A673 (cell line): ENCODE measurements around the gene IL1B.

ENCODE experiments used
- EZH2 ChIP-seq: fragments of 200-600 bp; sonication (generic); IDR thresholded peaks from 2 replicates; pipeline ENCODE4 v1.6.1; 2017; ENCODE audit warnings: borderline replicate concordance, low read depth, mild to moderate bottlenecking, mixed read lengths, antibody characterized with exemption, low read length; ENCODE audit not compliant: poor library complexity, severe bottlenecking
- TF ChIP-seq, protein P1 (sequence below): fragments of 300-800, 200-600 bp; sonication (generic); conservative IDR thresholded peaks from 2 replicates; pipeline ENCODE4 v1.5.1; 2017; ENCODE audit warnings: low read depth, mild to moderate bottlenecking, antibody characterized with exemption, low read length, moderate library complexity, mixed read lengths

- TF ChIP-seq EZH2, result no peak
- TF ChIP-seq, protein P1, sequence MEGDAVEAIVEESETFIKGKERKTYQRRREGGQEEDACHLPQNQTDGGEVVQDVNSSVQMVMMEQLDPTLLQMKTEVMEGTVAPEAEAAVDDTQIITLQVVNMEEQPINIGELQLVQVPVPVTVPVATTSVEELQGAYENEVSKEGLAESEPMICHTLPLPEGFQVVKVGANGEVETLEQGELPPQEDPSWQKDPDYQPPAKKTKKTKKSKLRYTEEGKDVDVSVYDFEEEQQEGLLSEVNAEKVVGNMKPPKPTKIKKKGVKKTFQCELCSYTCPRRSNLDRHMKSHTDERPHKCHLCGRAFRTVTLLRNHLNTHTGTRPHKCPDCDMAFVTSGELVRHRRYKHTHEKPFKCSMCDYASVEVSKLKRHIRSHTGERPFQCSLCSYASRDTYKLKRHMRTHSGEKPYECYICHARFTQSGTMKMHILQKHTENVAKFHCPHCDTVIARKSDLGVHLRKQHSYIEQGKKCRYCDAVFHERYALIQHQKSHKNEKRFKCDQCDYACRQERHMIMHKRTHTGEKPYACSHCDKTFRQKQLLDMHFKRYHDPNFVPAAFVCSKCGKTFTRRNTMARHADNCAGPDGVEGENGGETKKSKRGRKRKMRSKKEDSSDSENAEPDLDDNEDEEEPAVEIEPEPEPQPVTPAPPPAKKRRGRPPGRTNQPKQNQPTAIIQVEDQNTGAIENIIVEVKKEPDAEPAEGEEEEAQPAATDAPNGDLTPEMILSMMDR, result no peak
These were observed 17.5 kb downstream of the IL1B start for GRCh38 chr2:112819081-112819480.
